HuH-7.5 (cell line): ENCODE data around the gene CYP4F3.
"Not testable (repeated sequence)": the region's sequence is repeated elsewhere in the genome, so short reads cannot be mapped to it uniquely, and the experiment has no call there.

Experiments used
- DNase-seq: peaks from one replicate; pipeline ENCODE4 v3.0.0; 2011; ENCODE audit warnings: low spot score

The CYP4F3 gene

DNA sequence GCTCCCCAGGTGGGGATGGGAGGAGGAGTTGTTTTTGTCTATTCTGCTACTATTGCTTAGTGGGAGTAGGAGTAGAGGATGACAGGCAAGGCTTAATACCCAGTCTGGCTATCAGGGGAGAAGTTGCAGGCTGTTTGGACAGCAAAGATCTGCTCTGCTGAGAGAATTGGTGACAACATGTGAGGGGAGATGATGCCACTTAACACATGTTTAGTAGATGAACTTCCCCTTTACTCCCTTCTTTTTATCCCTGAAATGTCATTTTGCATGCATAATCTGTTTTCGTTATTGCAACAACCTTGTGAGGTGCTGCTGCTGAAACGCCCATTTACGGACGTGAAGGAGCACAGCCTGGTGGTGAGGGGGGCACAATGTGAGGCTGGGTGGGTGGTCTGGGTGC, 29.2 kb downstream of the CYP4F3 start:
- DNase-seq, result no peak

DNA sequence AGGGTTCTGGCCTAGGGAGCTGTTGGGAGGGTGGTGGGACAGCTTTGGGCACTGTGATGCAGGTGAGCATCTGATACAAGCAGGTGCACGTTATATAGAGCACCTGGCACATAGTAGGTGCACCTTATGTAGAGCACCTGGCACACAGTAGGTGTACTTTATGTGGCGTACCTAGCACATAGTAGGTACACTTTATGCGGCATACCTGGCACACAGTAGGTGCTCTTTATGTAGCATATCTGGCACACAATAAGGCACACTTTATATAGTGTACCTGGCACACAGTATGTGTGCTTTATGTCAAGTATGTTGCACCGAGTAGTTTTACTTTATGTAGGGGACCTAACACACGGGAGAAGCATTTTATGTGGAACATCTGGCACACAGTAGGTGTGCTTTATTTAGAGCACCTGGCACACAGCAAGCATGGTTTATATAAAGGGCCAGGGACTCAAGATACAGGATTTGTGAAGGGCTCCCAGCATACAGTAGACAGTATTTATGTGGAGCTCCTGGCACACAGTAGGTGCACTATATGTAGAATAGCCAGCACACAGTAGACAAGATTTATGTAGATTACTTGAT, 30.6 kb downstream of the CYP4F3 start:
- DNase-seq, result no peak

DNA sequence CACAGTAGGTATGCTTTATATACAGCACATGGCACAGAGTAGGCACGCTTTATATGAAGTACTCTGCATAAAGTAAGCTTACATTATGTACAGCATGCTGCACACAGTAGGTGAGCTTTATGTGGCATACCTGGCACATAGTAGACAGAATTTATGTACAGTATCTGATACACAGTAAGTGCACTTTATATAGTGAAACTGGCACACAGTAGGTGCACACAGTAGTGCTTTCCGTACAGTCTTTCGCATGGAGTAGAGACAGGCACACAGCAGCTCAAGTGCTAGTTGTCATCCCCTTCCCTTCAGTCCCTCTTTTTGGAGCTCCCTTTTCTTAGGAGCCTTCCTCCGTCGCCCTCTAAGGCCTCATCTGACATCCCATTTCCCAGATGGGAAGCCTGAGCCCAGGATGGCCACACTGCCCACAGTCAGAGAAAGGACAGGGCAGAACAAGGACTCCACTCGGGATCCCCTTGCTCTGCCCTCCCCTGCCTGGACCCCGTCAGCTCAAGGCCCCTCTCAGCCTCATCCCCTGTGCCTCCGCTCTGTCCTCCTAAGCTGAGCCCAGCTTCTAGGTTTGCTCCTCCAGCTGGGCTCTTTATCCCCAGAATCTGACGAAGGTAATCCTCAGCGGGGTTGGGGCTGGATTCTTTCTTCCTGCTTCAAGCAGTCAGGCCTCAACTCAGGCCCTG, 31.3 kb downstream of the CYP4F3 start:
- DNase-seq, result no peak

DNA sequence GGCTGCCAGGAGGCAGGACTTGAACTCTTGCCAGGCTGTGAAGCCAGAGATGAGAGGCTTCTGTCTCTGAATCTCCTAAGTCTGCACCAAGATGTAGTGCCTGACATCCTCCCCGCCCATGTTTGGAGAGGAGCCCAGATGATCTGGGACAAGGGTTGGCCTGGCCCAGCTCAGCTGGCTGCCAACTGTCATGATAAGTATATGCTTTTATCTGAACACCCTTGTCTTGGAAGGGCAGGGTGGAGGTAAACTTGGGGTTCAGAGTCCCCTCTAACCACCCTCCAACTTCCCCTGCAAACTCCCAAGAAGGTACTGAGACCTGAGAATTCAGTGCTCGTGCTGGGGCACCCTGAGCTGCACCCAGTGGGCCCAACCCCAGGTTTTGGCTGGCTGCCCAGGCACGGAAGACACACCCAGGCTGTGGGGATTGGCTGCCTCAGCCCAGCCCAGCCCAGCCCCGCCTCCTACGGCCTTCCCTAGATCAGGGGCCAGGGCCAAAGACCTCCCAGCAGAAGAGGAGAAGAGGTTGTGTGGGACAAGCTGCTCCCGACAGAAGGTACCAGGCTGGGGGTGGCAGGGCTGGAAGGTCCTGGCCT, 32.0 kb downstream of the CYP4F3 start, which contains the start of gene CYP4F12:
TSS of gene CYP4F12 (plus strand) at position 508 of the 596 bp plus-strand sequence. CDS start 443 bp downstream, outside the sequence.
- peak; percentile 68 for DNase-seq

DNA sequence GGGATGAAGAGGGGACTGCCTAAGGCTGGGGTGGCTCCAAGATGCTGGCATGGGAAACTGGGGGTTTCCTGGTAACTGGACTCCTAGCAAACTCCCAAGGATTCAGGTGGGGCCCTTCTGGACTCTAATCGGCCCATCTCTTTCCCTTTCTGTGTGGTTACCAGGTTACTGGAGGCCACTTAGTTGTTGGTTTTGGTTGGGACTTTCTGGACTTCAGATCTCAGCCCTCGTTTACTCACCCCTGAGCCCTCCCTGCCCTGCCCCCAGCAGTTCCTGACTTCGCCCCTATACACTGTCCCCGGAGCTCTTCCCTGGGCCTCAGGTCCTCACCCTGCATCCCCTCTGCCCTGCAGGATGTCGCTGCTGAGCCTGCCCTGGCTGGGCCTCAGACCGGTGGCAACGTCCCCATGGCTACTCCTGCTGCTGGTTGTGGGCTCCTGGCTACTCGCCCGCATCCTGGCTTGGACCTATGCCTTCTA, 32.5 kb downstream of the CYP4F3 start:
- peak; percentile 35 for DNase-seq

DNA sequence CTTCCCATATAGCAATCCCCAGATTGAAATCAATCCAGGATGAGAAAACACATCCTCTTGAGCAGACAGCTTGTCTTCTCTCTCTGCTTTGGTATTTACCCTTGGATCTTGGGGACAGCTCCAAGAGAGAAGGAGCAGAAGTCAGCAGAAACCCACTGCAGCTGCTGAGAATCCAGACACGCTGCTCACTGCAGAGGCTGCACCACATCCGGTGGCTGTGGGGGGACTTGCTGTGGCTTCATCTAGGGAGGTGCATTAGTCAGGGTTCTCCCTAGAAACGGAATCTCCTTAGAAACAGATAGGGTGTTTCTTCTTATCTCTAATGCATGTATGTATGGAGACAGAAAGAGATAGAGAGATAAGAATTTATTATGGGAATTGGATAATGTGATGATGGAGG, 34.9 kb downstream of the CYP4F3 start:
- DNase-seq, result no peak

DNA sequence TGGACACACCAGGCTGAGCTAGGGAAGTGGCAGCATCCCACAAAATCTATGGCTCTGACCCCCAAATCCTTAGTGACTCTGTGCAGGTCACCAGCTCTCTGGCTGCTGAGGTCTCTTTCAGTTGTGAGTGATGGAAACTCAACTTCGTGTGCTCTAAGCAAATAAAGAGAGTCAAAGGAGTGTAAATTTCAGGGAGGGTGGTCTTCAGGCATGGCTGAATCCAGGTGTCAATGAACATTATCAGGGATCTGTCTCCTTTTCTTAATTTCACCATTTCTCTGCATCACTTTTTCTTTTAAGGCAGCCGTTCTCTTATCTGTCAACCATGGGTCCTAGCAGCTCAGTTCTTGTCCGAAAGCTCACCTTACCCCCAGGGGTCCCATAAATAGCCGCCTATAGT, 38.4 kb downstream of the CYP4F3 start:
- no peak for DNase-seq

DNA sequence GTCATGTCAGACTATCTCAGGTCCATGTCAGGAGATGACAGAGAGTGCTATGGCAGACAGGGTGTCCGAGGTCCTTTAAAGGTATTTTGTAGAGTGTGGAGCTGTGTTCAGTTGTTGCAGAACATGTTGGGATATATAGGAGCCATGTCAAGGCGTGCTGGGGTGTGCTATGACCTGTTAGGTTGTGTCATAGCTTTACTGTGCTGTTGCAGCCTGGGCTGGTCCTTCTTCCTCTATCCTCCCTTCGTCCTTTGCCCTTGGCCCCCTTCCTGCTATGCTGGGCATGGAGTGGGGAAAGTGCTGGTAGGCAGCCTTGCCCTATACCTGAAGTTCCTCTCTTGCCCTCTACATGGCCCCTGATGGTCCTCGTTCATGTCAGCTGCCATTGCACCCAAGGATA, 39.2 kb downstream of the CYP4F3 start:
- DNase-seq, result not testable (repeated sequence)

DNA sequence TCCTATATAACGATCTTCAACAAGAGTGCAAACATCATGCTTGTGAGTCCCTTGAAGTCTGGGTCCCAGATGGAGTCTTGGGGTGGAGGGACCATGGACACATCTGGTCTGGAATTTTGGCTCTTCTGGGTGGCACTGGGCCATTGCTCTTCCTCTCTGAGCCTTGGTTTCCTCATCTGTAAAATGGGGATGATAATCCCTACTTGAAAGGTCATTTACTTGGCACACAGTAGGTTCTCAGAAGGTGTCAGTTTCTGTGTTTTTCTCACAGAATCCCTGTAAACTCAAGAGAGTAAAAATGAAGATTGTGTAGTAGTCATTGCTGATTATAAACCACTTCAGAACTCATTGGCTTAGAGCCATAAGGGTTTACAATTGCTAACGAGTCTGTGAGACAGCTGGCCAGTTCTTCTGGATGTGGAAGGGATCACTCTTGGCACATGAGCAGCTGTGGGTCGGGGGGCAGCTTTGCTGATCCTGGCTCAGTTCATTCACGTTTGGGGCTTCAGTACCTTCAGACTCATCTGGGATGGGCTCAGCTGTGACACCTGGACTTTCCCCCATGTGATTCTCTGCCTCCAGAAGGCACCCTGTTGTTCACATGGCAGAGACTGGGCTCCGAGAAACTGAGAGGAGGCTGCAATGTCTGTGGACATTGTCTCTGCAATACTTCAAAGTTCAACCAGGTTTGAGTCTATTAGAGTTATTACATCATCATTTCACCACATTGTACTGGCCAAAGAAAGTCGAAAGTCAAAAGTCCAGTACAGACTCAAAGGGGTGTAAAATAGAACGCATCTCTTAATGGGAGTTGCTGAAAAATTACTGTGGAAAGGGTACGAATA, 40.0 kb downstream of the CYP4F3 start:
- peak; percentile 57 for DNase-seq

DNA sequence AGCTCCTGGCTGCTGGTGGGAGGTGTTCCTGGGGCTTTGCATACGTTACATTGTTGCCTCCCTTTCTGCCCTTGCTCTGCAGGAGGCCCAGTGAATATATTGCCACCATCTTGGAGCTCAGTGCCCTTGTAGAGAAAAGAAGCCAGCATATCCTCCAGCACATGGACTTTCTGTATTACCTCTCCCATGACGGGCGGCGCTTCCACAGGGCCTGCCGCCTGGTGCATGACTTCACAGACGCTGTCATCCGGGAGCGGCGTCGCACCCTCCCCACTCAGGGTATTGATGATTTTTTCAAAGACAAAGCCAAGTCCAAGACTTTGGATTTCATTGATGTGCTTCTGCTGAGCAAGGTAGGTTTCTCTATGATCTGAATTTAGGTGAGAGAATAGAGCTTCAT, 42.7 kb downstream of the CYP4F3 start:
- no peak for DNase-seq

DNA sequence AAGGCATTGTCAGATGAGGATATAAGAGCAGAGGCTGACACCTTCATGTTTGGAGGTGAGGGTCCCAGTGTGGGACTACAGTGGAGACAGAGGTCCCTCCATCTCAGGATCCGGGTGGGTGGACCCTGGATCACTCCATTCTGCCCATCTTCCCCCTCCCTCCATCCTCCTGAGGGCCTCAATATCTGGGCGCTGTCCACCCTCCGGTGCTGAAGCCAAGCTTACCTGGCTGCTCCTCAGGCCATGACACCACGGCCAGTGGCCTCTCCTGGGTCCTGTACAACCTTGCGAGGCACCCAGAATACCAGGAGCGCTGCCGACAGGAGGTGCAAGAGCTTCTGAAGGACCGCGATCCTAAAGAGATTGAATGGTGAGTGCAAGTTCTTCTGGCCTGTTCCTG, 44.1 kb downstream of the CYP4F3 start:
- DNase-seq, result no peak

DNA sequence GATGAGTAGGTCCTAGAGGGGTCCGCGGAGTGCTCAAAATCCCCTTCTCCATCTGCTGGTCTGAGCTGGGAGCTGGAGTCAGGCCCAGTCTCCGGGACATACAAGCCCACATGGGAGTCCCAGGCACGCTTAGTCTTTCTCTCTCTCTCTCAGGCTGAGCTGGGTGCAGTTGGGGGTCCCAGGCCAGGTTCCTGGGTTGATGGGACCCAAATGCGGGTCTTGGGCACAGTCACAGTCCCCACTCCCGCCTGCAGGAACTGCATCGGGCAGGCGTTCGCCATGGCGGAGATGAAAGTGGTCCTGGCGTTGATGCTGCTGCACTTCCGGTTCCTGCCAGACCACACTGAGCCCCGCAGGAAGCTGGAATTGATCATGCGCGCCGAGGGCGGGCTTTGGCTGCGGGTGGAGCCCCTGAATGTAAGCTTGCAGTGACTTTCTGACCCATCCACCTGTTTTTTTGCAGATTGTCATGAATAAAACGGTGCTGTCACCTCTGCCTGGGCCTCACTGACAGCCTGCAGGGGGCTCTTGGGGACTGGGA, 56.0 kb downstream of the CYP4F3 start:
- DNase-seq, result no peak

DNA sequence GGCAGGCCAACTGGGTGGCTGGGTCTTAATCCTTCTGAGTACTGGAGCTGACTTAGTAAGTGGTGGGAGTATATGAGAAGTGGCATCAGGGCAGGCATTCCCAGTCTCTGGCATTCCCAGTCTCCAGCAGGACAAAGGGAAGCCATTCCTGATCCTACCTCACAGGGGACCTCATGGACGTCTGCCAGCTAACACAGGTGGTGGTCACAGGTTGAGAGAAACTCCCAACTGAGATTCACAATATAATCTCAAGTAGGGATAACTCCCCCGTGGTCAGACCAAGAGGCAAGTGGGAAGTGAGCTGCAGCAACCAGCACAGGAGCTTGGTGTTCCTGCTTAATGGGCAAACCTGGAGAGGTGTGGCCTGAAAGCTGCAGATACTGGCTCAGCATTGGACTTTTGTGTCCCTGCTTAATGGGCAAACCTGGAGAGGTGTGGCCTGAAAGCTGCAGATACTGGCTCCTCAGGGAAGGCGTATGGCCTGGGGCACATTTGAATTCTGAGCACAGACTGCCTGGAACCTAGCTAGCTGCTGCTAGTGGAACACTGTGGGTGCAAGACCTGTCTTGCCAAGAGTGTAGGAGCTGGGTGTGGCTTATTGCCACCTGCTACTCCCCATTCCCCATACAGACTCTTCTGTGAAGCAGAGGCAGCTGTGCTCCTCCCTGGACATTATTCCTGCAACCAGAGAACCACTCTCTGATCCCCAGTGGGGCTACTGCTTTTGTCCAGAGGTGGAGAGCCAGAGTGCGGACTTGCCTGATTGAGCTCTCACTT, 61.2 kb downstream of the CYP4F3 start:
- no peak for DNase-seq

DNA sequence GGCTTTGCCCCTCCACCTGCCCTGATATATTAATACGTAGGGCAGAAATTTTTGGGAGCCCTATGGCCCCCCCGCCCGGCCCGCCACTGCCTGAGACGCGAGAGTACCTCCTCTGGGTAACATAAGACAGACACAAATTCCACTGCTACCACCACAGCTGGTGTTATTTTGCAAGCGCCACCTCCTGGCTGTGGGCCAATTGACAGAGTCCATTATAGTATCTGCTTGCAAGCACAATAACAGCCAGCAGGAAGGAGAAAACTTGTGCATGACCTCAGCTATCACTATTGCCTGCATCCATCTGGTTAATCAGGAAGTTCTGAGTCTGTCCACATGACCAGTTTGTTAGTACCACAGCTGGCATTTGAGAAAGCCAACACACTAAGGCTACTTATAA, 61.8 kb downstream of the CYP4F3 start:
- DNase-seq, result peak; percentile 22
